Measurements from ENCODE around the gene GHITM.

The GHITM gene

DNA sequence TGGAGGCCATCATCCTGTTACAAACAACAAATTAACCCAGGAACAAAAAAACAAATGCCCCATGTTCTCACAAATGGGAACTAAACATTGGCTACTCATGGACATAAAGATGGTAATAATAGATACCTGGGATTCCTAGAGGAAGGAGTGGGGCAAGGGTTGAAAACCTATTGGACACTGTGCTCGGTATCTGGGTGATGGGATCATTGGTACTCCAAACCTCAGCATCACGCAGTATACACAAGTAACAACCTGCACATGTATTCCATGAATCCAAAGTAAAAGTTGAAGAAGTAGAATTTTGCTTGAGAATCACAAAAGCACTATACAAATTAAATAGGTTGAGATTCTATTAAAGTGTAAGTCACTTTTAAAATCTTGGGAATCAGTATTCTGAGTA is 16.7 kb downstream of the GHITM start:
- Histone ChIP-seq H3K27ac (ENCODE audit: low read depth, low read length) (no peak overlapping the region), H3K4me1 (ENCODE audit: control insufficient read depth, low read length) (peaks cover 6% of the 10 kb centered on the region; the same call in 1 of the 2 replicates), H3K27me3 (ENCODE audit: control insufficient read depth, low read length) (no peaks in the 10 kb centered on the region), H3K9me2 (replicated peaks; ENCODE audit: control insufficient read depth, low read length) (no peaks in the 10 kb centered on the region), H3K79me2 (ENCODE audit: control insufficient read depth, low read length) (no peaks in the 10 kb centered on the region), H4K20me1 (ENCODE audit: control insufficient read depth, insufficient read depth, low read depth, low read length) (0 out of 2 replicates have a peak, but pooled peaks cover 7% of the 10 kb centered on the region), H3K4me2 (ENCODE audit: low read length) (no peak overlapping the region), H3F3A (ENCODE audit: control insufficient read depth, insufficient read depth) (peaks cover 4% of the 10 kb centered on the region; the same call in 1 of the 2 replicates), H3K36me3 (ENCODE audit: control insufficient read depth, low read length) (peaks cover 40% of the 10 kb centered on the region), H3K9me3 (ENCODE audit: control insufficient read depth, insufficient read depth, low read length) (no peaks in the 10 kb centered on the region), H3K4me3 (ENCODE audit: low read length) (no peak overlapping the region)
- TF ChIP-seq, protein P1, sequence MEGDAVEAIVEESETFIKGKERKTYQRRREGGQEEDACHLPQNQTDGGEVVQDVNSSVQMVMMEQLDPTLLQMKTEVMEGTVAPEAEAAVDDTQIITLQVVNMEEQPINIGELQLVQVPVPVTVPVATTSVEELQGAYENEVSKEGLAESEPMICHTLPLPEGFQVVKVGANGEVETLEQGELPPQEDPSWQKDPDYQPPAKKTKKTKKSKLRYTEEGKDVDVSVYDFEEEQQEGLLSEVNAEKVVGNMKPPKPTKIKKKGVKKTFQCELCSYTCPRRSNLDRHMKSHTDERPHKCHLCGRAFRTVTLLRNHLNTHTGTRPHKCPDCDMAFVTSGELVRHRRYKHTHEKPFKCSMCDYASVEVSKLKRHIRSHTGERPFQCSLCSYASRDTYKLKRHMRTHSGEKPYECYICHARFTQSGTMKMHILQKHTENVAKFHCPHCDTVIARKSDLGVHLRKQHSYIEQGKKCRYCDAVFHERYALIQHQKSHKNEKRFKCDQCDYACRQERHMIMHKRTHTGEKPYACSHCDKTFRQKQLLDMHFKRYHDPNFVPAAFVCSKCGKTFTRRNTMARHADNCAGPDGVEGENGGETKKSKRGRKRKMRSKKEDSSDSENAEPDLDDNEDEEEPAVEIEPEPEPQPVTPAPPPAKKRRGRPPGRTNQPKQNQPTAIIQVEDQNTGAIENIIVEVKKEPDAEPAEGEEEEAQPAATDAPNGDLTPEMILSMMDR (IDR thresholded peaks at IDR 0.05; ENCODE audit: low read depth, low read length, poor library complexity, severe bottlenecking), result no peak
- TF ChIP-seq EZH2phosphoT487 (IDR thresholded peaks at IDR 0.05; ENCODE audit: borderline replicate concordance, low read length), result no peak

DNA sequence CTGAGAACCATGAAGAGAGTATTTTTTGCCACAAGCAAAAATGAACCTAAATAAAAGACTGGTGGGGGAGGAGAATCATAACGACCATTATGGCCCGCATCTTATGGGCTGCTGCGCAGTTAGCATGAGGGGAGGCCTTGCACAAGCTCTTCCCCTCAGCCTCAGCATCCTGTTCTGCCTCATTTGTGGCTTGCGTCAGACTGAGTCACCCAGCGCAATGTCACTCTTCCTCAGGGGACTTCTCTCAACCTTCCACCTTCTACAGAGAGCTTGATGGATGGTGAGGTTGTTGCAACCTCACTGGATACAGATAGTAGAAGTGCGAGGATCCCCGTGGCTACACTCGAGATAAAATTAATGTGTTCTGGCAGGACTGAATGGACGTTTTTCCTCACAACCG is 17.5 kb downstream of the GHITM start:
- Histone ChIP-seq H3K4me2 (ENCODE audit: low read length) (no peak overlapping the region), H3K9me2 (replicated peaks; ENCODE audit: control insufficient read depth, low read length) (no peaks in the 10 kb centered on the region), H3K79me2 (ENCODE audit: control insufficient read depth, low read length) (no peaks in the 10 kb centered on the region), H3K4me1 (ENCODE audit: control insufficient read depth, low read length) (peaks cover 6% of the 10 kb centered on the region; the same call in 1 of the 2 replicates), H3K9me3 (ENCODE audit: control insufficient read depth, insufficient read depth, low read length) (no peaks in the 10 kb centered on the region), H3F3A (ENCODE audit: control insufficient read depth, insufficient read depth) (no peaks in the 10 kb centered on the region), H3K27me3 (ENCODE audit: control insufficient read depth, low read length) (no peaks in the 10 kb centered on the region), H3K4me3 (ENCODE audit: low read length) (no peak overlapping the region), H4K20me1 (ENCODE audit: control insufficient read depth, insufficient read depth, low read depth, low read length) (0 out of 2 replicates have a peak, but pooled peaks cover 7% of the 10 kb centered on the region), H3K36me3 (ENCODE audit: control insufficient read depth, low read length) (peaks cover 32% of the 10 kb centered on the region), H3K27ac (ENCODE audit: low read depth, low read length) (no peak overlapping the region)
- TF ChIP-seq EZH2phosphoT487 (IDR thresholded peaks at IDR 0.05; ENCODE audit: borderline replicate concordance, low read length), result no peak
- TF ChIP-seq, protein P1 (IDR thresholded peaks at IDR 0.05; ENCODE audit: low read depth, low read length, poor library complexity, severe bottlenecking), result no peak

DNA sequence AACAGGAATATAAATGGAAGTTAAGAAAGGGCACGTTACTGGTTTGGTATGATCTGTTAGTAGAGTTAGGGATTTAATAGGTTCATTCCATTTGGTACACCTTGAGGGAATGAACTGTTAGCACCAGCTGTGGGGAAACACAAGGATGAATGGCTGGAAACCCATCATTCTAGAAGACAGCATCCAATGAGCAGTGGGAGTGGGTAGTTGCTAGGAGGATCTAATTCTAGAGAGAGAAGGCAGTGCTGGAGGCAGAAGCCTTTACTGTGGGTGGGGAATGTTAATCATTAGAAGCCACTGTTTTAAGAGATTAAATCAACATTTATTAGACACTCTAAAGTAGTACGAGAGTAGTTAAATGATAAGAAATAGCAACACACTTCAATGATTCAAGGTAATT is 18.8 kb downstream of the GHITM start:
- no peaks in the 10 kb centered on the region for H3K79me2 ChIP-seq (ENCODE audit: control insufficient read depth, low read length)
- peaks cover 19% of the 10 kb centered on the region for H3K36me3 ChIP-seq (ENCODE audit: control insufficient read depth, low read length)
- TF ChIP-seq, protein P1 (IDR thresholded peaks at IDR 0.05; ENCODE audit: low read depth, low read length, poor library complexity, severe bottlenecking), result no peak
- no peak for TF ChIP-seq EZH2phosphoT487 (IDR thresholded peaks at IDR 0.05; ENCODE audit: borderline replicate concordance, low read length)
- no peak overlapping the region for H3K4me3 ChIP-seq (ENCODE audit: low read length)
- peaks cover 6% of the 10 kb centered on the region; the same call in 1 of the 2 replicates for H3K4me1 ChIP-seq (ENCODE audit: control insufficient read depth, low read length)
- no peak overlapping the region for H3K4me2 ChIP-seq (ENCODE audit: low read length)
- no peaks in the 10 kb centered on the region for H3K27me3 ChIP-seq (ENCODE audit: control insufficient read depth, low read length)
- no peaks in the 10 kb centered on the region for H3F3A ChIP-seq (ENCODE audit: control insufficient read depth, insufficient read depth)
- H3K9me3 ChIP-seq (ENCODE audit: control insufficient read depth, insufficient read depth, low read length), result no peaks in the 10 kb centered on the region
- H3K9me2 ChIP-seq (replicated peaks; ENCODE audit: control insufficient read depth, low read length), result no peaks in the 10 kb centered on the region
- H3K27ac ChIP-seq (ENCODE audit: low read depth, low read length), result no peak overlapping the region
- 0 out of 2 replicates have a peak, but pooled peaks cover 7% of the 10 kb centered on the region for H4K20me1 ChIP-seq (ENCODE audit: control insufficient read depth, insufficient read depth, low read depth, low read length)
